ENCODE results near the gene SEPTIN1.

The SEPTIN1 gene

DNA sequence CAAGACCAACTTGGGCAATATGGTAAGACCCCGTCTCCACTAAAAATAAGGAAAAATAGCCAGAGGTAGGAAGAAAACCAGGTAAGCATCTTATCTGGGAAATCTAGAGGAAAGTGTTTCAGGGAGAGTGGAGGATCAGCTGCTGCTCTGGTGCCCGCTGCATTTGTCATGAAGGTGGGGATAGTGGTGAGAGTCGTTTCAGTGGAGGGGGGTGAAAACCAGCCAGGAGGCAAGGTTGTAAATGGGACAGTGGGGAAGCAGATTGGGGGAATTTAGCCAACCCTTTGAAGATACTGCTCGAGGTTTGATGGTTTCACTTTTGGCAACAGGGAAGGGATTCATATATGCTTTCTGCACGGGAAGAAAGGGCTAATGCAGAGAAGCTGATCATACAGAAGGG, 38.6 kb upstream of the SEPTIN1 start:
- peaks cover 52% of the 10 kb centered on the region for H3K36me3 Mint-ChIP-seq (ENCODE audit: low read depth)
- no peak for DNase-seq
- H3K9me3 Mint-ChIP-seq = no peaks in the 10 kb centered on the region
- TF ChIP-seq, protein P1, sequence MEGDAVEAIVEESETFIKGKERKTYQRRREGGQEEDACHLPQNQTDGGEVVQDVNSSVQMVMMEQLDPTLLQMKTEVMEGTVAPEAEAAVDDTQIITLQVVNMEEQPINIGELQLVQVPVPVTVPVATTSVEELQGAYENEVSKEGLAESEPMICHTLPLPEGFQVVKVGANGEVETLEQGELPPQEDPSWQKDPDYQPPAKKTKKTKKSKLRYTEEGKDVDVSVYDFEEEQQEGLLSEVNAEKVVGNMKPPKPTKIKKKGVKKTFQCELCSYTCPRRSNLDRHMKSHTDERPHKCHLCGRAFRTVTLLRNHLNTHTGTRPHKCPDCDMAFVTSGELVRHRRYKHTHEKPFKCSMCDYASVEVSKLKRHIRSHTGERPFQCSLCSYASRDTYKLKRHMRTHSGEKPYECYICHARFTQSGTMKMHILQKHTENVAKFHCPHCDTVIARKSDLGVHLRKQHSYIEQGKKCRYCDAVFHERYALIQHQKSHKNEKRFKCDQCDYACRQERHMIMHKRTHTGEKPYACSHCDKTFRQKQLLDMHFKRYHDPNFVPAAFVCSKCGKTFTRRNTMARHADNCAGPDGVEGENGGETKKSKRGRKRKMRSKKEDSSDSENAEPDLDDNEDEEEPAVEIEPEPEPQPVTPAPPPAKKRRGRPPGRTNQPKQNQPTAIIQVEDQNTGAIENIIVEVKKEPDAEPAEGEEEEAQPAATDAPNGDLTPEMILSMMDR (IDR thresholded peaks at IDR 0.05) = no peak
- peaks cover 10% of the 10 kb centered on the region for H3K4me1 Mint-ChIP-seq
- H3K4me3 Mint-ChIP-seq = no peak overlapping the region
- H3K27ac Mint-ChIP-seq = no peak overlapping the region
- H3K27me3 Mint-ChIP-seq (ENCODE audit: low read depth, poor library complexity) = no peaks in the 10 kb centered on the region

DNA sequence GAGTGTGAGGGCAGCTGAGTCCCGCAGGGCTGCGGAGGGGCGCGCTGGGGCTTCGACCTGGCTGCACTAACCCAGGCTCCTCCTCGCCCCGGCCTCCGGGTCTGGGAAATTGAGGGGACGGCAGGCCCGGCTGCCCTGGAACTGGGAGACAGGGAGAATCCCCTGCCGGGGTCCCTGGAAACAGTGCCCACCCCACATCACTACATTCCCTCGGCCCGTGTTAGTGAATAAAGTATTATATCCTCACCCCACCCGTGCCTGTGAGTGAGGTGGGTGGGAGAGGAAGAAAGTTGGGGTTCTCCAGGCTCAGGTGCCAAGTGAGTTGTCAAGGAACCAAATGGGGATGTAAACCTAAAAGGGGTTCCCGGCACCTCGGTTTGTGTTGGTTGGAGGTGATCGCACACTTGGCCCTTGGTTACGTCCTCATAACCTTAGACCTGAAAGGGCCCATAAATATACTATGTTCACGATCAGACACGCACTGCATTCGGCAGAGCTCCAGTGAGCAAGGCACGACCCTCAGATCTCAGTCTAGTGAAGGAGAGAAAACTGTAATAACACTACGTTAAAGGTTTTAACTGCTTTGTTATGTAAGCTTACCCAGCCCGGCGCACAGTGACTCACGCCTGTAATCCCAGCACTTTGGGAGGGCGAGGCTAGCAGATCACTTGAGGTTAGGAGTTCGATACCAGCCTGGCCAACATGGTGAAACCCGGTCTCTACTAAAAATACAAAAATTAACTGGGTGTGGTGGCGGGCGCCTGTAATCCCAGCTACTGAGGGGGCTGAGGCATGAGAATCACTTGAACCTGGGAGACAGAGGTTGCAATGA, 36.2 kb upstream of the SEPTIN1 start:
- H3K27me3 Mint-ChIP-seq (ENCODE audit: low read depth, poor library complexity) = peaks cover 6% of the 10 kb centered on the region
- H3K36me3 Mint-ChIP-seq (ENCODE audit: low read depth) = peaks cover 49% of the 10 kb centered on the region
- no peaks in the 10 kb centered on the region for H3K9me3 Mint-ChIP-seq
- TF ChIP-seq, protein P1 (IDR thresholded peaks at IDR 0.05) = no peak
- H3K4me3 Mint-ChIP-seq = peak overlapping the region; percentile 63
- H3K27ac Mint-ChIP-seq = no peak overlapping the region
- DNase-seq = no peak
- peaks cover 6% of the 10 kb centered on the region for H3K4me1 Mint-ChIP-seq

DNA sequence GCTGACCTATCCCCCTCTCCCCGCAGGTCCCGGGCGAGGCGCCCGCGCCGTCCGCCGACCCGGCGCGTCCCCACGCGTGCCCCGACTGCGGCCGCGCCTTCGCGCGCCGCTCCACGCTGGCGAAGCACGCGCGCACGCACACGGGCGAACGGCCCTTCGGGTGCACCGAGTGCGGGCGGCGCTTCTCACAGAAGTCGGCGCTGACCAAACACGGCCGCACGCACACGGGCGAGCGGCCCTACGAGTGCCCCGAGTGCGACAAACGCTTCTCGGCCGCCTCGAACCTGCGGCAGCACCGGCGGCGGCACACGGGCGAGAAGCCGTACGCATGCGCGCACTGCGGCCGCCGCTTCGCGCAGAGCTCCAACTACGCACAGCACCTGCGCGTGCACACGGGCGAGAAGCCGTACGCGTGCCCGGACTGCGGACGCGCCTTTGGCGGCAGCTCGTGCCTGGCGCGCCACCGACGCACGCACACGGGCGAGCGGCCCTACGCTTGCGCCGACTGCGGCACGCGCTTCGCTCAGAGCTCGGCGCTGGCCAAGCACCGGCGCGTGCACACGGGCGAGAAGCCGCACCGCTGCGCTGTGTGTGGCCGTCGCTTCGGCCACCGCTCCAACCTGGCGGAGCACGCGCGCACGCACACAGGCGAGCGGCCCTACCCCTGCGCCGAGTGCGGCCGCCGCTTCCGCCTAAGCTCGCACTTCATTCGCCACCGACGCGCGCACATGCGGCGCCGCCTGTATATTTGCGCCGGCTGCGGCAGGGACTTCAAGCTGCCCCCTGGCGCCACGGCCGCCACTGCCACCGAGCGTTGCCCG, 35.4 kb upstream of the SEPTIN1 start:
- peaks cover 49% of the 10 kb centered on the region for H3K36me3 Mint-ChIP-seq (ENCODE audit: low read depth)
- TF ChIP-seq, protein P1 (IDR thresholded peaks at IDR 0.05) = no peak
- peak; percentile 86 for DNase-seq
- no peak overlapping the region for H3K27ac Mint-ChIP-seq
- H3K9me3 Mint-ChIP-seq = no peaks in the 10 kb centered on the region
- H3K4me1 Mint-ChIP-seq = peaks cover 6% of the 10 kb centered on the region
- peak overlapping the region; percentile 63 for H3K4me3 Mint-ChIP-seq
- H3K27me3 Mint-ChIP-seq (ENCODE audit: low read depth, poor library complexity) = peaks cover 6% of the 10 kb centered on the region

DNA sequence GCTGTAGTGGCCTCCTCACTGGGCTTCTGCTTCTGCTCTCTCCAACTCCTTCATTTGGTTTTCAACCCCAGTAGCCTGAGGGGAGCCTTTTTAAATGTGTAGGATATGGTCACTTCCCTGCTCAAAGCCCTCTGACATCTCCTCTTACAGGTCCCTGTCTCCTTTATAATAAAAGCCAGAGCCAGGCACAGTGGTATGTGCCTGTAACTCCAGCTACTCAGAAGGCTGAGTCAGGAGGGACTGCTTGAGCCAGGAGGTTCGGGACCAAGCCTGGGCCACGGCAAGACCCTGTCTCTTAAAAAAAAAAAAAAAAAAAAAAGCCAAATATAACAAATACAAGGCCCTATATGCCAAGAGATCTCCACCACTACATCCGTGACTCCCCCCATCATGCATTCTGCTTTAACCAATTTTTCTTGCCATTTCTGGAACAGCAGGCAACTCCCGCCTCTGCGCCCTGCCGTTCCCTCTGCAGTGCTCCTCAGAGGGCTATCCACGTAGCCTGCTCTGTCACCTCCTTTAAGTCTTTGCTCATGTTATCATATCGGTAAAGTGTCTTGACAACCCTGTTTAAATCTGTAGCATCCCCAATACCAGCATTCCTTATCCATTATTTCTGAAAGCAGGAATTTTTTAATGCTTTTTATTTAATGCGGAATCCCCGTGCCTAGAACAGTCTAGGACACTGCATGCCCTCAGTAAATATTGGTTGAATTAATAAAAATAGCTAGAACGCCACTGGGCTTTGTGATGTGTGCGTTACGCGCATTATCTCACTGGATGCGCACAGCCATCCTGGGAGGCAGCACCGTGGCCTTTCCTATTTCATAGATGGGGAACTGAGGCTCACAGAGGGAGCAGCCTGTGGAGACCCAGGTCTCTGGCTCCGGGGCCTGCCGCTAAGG, 34.5 kb upstream of the SEPTIN1 start:
- Mint-ChIP-seq H3K4me3 (peak overlapping the region; percentile 5), H3K9me3 (no peaks in the 10 kb centered on the region), H3K27me3 (ENCODE audit: low read depth, poor library complexity) (peaks cover 6% of the 10 kb centered on the region), H3K27ac (no peak overlapping the region), H3K36me3 (ENCODE audit: low read depth) (peaks cover 50% of the 10 kb centered on the region), H3K4me1 (peaks cover 11% of the 10 kb centered on the region)
- TF ChIP-seq, protein P1 (IDR thresholded peaks at IDR 0.05) = no peak
- DNase-seq = no peak

DNA sequence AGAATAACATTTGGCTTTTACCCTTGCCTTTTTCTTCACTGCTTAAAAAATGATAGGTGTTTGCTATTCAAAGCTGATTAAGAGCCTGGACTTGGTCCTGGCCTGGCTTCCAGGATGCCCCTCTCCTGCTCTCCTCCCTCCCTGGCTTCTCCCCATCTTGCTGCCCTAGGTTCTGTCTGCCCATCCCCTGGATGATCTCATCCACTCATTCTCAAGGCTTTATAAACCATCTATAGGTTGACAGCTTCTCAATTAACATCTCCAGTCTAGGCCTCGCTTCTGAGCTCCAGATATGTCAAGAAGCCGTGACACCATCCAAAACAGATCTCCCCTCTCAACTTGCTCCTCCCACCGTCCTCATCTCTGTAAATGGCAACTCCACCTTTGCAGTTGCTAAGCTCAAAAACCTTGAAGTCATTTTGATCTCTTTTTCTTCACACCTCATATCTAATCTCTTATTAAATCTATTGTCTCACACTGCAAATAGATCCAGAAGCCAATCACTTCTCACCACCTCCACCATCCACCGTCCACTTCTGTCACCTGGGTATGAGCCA, 33.8 kb upstream of the SEPTIN1 start:
- TF ChIP-seq, protein P1 (IDR thresholded peaks at IDR 0.05) = no peak
- Mint-ChIP-seq H3K4me1 (peaks cover 12% of the 10 kb centered on the region), H3K27ac (no peak overlapping the region), H3K36me3 (ENCODE audit: low read depth) (peaks cover 50% of the 10 kb centered on the region), H3K4me3 (no peak overlapping the region), H3K9me3 (no peaks in the 10 kb centered on the region), H3K27me3 (ENCODE audit: low read depth, poor library complexity) (peaks cover 6% of the 10 kb centered on the region)
- DNase-seq = no peak
